Activated B cell treated with CpG ODN at 0.5 μM for 24 hours (primary cell): ENCODE results near the gene EEFSEC. TPM values are rescaled to one million over a fixed set of nuclear protein-coding genes. Genes with fewer than 3 reads are reported as not detected.

Experiments used
- ATAC-seq: fragments of 200-7000 bp; cut with Tn5 transposase; one replicate; pipeline ENCODE4 v1.10.0; 2021; ENCODE audit warnings: low read depth, mild to moderate bottlenecking, moderate library complexity
- CTCF ChIA-PET: fragments of 350-600 bp; sonication (Branson Sonifier 250); formaldehyde crosslinking; loops from one replicate; lab custom pipeline; 2021; ENCODE audit warnings: antibody characterized with exemption; lab: Charles Lee
- POLR2A ChIA-PET: fragments of 350-600 bp; sonication (Branson Sonifier 250); formaldehyde crosslinking; loops from one replicate; lab custom pipeline; 2021; ENCODE audit warnings: antibody characterized with exemption; lab: Charles Lee
- DNase-seq: peaks from one replicate; pipeline ENCODE4 v3.0.0; 2022
- H3K27ac Mint-ChIP-seq: one replicate; pipeline ENCODE4 v1.8.0; 2020; ENCODE audit warnings: mixed read lengths
- H3K27me3 Mint-ChIP-seq: one replicate; pipeline ENCODE4 v1.8.0; 2021; ENCODE audit warnings: mixed read lengths
- H3K36me3 Mint-ChIP-seq: one replicate; pipeline ENCODE4 v1.8.0; 2021; ENCODE audit warnings: low read depth, mixed read lengths
- H3K4me1 Mint-ChIP-seq: one replicate; pipeline ENCODE4 v1.8.0; 2021; ENCODE audit warnings: mixed read lengths
- H3K4me3 Mint-ChIP-seq: one replicate; pipeline ENCODE4 v1.8.0; 2020; ENCODE audit warnings: mild to moderate bottlenecking, mixed read lengths
- H3K9me3 Mint-ChIP-seq: one replicate; pipeline ENCODE4 v1.8.0; 2020; ENCODE audit warnings: mixed read lengths
- CTCF ChIP-seq: fragments of 200-600 bp; IDR thresholded peaks from one replicate; pipeline ENCODE4 v1.8.0; 2022; ENCODE audit warnings: antibody characterized with exemption, mild to moderate bottlenecking
- intact Hi-C: fragments of 100-400 bp; cut with micrococcal nuclease; formaldehyde crosslinking; loops from one replicate; pipeline ENCODE4 v1.15.1; 2024
- total RNA-seq: library from RNA; stranded (reverse); gene quantifications from 2 replicates; pipeline ENCODE4 v1.2.3, GENCODE V29; 2022

The EEFSEC gene
- total RNA-seq, 1 donor from 2014 or later, result 20.0 TPM

GRCh38 chr3:128170866-128171516, 17.7 kb downstream of the EEFSEC start:
- CTCF ChIA-PET, result no interaction called here
- intact Hi-C loops, result no loop called here
- Mint-ChIP-seq H3K4me3 (no peak overlapping the region), H3K36me3 (peaks cover 7% of the 10 kb centered on the region), H3K9me3 (no peaks in the 10 kb centered on the region), H3K4me1 (peaks cover 27% of the 10 kb centered on the region), H3K27me3 (no peaks in the 10 kb centered on the region), H3K27ac (no peak overlapping the region)
- DNase-seq, result no peak
- ATAC-seq, result no peak
- no peak for TF ChIP-seq CTCF
- POLR2A ChIA-PET, result no interaction called here

- Mint-ChIP-seq H3K4me3 (no peak overlapping the region), H3K27me3 (no peaks in the 10 kb centered on the region), H3K27ac (no peak overlapping the region), H3K36me3 (peaks cover 1% of the 10 kb centered on the region), H3K9me3 (no peaks in the 10 kb centered on the region), H3K4me1 (peaks cover 30% of the 10 kb centered on the region)
- CTCF ChIA-PET, result no interaction called here
- TF ChIP-seq CTCF, result no peak
- POLR2A ChIA-PET, result no interaction called here
- ATAC-seq (no peak), DNase-seq (no peak)
- intact Hi-C loops, result loop anchor here (2.0 kb wide), 1 partner anchor 14 kb away; no protein-coding TSS in a partner anchor
Observed at GRCh38 chr3:128173200-128173599, 19.9 kb downstream of the EEFSEC start.

- ChIA-PET POLR2A (no interaction called here), CTCF (no interaction called here)
- Mint-ChIP-seq H3K27me3 (no peaks in the 10 kb centered on the region), H3K27ac (no peak overlapping the region), H3K4me1 (peaks cover 26% of the 10 kb centered on the region), H3K4me3 (no peak overlapping the region), H3K9me3 (no peaks in the 10 kb centered on the region), H3K36me3 (peaks cover 1% of the 10 kb centered on the region)
- DNase-seq, result no peak
- no peak for TF ChIP-seq CTCF
- ATAC-seq, result no peak
- intact Hi-C loops, result loop anchor here (2.0 kb wide), 1 partner anchor 13 kb away; no protein-coding TSS in a partner anchor
Observed at GRCh38 chr3:128173849-128174248, 20.6 kb downstream of the EEFSEC start.

DNA sequence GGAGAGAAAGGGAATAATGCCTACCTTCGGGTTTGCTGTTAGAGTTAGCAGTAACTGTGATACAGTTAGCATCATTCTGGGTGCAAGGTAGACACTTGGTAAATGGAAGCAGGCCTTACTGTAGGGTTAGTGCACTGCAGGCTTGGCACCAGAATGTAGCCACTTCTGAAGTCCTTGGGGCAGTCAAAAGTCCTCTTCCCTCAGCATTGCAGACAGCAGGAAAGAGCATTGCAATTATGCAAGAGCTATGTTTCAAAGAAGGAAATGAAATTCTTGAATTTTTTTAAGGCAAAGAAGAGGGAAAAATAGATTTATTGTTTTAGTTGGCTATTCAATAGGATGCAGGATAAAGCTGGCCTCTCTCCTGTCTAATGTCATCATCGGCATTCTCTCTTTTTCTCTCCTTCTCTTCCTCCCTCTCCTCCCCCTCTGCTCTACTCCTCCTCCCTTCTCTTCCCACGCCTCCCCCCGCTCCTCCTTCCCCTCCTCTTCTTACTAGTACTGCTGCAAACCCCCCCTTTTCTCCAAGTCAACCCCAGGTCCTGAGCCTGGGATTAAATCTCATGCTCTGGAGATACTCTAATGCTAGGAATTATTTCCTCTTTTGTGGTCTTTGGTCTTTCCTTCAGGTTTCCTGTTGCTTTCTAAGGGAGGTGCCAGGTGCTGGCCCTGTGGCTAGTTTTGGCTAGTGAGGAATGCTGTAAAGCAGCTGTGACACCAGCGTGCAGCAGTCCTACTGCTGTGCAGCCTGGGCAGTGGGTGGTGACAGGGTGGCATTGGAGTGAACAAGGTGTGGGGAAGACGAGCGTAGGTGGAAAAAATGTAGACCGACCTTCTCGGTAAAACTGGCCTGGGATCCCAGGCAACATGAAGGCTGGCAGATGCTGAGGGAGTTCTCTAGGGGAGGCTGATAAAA, 21.7 kb downstream of the EEFSEC start:
- Mint-ChIP-seq H3K4me1 (peaks cover 28% of the 10 kb centered on the region), H3K9me3 (no peaks in the 10 kb centered on the region), H3K36me3 (peaks cover 1% of the 10 kb centered on the region), H3K27ac (no peak overlapping the region), H3K27me3 (no peaks in the 10 kb centered on the region), H3K4me3 (no peak overlapping the region)
- ChIA-PET POLR2A (no interaction called here), CTCF (no interaction called here)
- ATAC-seq (no peak), DNase-seq (no peak)
- intact Hi-C loops, result no loop called here
- TF ChIP-seq CTCF, result no peak

GRCh38 chr3:128175768-128176167, 22.5 kb downstream of the EEFSEC start:
- DNase-seq (no peak), ATAC-seq (no peak)
- intact Hi-C loops, result no loop called here
- no peaks in the 10 kb centered on the region for H3K27me3 Mint-ChIP-seq
- TF ChIP-seq CTCF, result no peak
- no peaks in the 10 kb centered on the region for H3K9me3 Mint-ChIP-seq
- H3K36me3 Mint-ChIP-seq, result peaks cover 4% of the 10 kb centered on the region
- H3K4me1 Mint-ChIP-seq, result peaks cover 28% of the 10 kb centered on the region
- CTCF ChIA-PET, result no interaction called here
- POLR2A ChIA-PET, result no interaction called here
- no peak overlapping the region for H3K4me3 Mint-ChIP-seq
- no peak overlapping the region for H3K27ac Mint-ChIP-seq
